Activated naive CD4-positive, alpha-beta T cell treated with anti-CD3 and anti-CD28 coated beads, Interleukin-2, amount 10 ng/mL, durations not matched to agents 7 days and 5 days (primary cell): Measurements from ENCODE around the gene RNF103.
"Not testable (repeated sequence)": the region's sequence is repeated elsewhere in the genome, so short reads cannot be mapped to it uniquely, and the experiment has no call there.

ENCODE experiments used
- CTCF ChIA-PET: fragments of 350-600 bp; sonication (Branson Sonifier 250); formaldehyde crosslinking; loops from one replicate; lab custom pipeline; 2021; ENCODE audit warnings: antibody characterized with exemption; lab: Charles Lee
- DNase-seq: peaks from one replicate; pipeline ENCODE4 v3.0.0-alpha.2; 2020
- H3K27ac Mint-ChIP-seq: one replicate; pipeline ENCODE4 v1.8.0; 2021; ENCODE audit warnings: mild to moderate bottlenecking, moderate library complexity, mixed read lengths
- H3K27me3 Mint-ChIP-seq: one replicate; pipeline ENCODE4 v1.8.0; 2021; ENCODE audit warnings: mild to moderate bottlenecking, mixed read lengths
- H3K36me3 Mint-ChIP-seq: one replicate; pipeline ENCODE4 v1.8.0; 2021; ENCODE audit warnings: mixed read lengths
- H3K4me1 Mint-ChIP-seq: one replicate; pipeline ENCODE4 v1.8.0; 2021; ENCODE audit warnings: mixed read lengths
- H3K4me3 Mint-ChIP-seq: one replicate; pipeline ENCODE4 v1.8.0; 2021; ENCODE audit warnings: mild to moderate bottlenecking, moderate library complexity, mixed read lengths
- H3K9me3 Mint-ChIP-seq: one replicate; pipeline ENCODE4 v1.8.0; 2021; ENCODE audit warnings: mixed read lengths

Gene RNF103, protein sequence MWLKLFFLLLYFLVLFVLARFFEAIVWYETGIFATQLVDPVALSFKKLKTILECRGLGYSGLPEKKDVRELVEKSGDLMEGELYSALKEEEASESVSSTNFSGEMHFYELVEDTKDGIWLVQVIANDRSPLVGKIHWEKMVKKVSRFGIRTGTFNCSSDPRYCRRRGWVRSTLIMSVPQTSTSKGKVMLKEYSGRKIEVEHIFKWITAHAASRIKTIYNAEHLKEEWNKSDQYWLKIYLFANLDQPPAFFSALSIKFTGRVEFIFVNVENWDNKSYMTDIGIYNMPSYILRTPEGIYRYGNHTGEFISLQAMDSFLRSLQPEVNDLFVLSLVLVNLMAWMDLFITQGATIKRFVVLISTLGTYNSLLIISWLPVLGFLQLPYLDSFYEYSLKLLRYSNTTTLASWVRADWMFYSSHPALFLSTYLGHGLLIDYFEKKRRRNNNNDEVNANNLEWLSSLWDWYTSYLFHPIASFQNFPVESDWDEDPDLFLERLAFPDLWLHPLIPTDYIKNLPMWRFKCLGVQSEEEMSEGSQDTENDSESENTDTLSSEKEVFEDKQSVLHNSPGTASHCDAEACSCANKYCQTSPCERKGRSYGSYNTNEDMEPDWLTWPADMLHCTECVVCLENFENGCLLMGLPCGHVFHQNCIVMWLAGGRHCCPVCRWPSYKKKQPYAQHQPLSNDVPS

GRCh38 chr2:86623494-86624266 lies at the start of gene RNF103:
TSS of gene RNF103 (minus strand) at chr2:86623865. CDS start at chr2:86622886, 979 bp downstream.
- H3K27me3 Mint-ChIP-seq, result peaks cover 29% of the 10 kb centered on the region
- peaks cover 26% of the 10 kb centered on the region for H3K4me1 Mint-ChIP-seq
- peak within 1 kb of the TSS; percentile 94 for H3K4me3 Mint-ChIP-seq
- H3K9me3 Mint-ChIP-seq, result no peaks in the 10 kb centered on the region
- H3K36me3 Mint-ChIP-seq, result peaks cover 14% of the 10 kb centered on the region
- DNase-seq, result peak; percentile 95
- H3K27ac Mint-ChIP-seq, result peak within 1 kb of the TSS; percentile 97
- CTCF ChIA-PET, result no interaction called here

- H3K27ac Mint-ChIP-seq, result no peak overlapping the region
- CTCF ChIA-PET, result no interaction called here
- no peak overlapping the region for H3K4me3 Mint-ChIP-seq
- H3K9me3 Mint-ChIP-seq, result peaks cover 4% of the 10 kb centered on the region
- H3K27me3 Mint-ChIP-seq, result peaks cover under 1% of the 10 kb centered on the region
- no peaks in the 10 kb centered on the region for H3K36me3 Mint-ChIP-seq
- no peaks in the 10 kb centered on the region for H3K4me1 Mint-ChIP-seq
- no peak for DNase-seq
Measured at GRCh38 chr2:86673011-86673410, 49.3 kb upstream of the RNF103 start.

DNA sequence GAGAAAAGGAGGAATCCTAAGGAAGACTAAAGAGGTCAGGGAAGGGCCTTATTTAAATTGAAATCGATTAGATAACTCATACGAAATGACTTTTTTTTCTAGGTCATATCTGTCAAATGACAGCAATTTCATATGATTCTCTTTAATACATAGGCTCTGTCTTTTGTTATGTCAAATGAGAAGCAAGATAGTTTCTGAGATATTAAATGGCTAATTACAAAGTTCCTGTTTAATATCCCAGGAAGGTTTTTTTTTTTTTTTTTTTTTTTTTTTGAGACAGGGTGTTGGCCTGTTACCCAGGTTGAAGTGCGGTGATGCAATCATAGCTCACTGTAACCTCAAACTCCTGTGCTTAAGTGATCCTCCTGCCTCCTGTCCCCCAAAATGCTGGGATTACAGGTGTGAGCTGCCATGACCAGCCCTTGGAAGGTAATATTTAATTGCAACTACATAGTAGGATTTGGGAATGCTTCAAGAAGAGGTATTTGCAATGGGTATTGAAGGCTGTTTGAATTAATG lies 48.4 kb upstream of the RNF103 start:
- CTCF ChIA-PET, result no interaction called here
- Mint-ChIP-seq H3K9me3 (peaks cover 7% of the 10 kb centered on the region), H3K27ac (no peak overlapping the region), H3K4me1 (no peaks in the 10 kb centered on the region), H3K36me3 (no peaks in the 10 kb centered on the region), H3K27me3 (peaks cover 3% of the 10 kb centered on the region), H3K4me3 (no peak overlapping the region)
- no peak for DNase-seq

DNA sequence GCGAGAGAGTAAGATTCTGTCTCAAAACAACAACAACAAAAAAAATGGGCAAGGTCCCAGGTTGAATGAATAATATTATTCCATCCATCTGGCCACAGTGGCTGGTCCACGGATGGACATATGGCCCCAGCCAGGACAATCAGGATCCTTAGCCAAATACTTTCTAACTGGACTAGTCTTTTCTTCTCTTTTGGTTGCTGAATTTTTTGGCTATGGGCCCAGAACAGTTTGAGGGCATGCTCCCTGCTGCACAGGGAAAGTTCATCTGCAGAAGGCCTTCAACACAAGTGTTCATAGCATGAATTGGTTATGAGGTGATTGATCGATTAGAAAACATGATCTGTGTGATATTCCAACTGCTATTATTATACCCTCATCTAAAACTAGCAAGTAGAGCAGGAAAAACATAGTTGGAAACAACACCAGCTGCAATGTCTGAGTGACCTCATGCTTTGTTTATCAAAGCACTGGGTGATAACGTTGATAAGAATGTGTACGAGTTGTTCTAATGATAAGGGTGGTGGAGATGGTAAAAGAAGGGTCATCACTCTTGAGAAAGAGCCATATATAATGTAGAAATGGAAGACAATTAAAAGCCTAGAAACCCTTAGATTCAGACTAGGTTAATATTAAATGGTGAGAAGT lies 47.8 kb upstream of the RNF103 start:
- Mint-ChIP-seq H3K36me3 (no peaks in the 10 kb centered on the region), H3K27ac (no peak overlapping the region), H3K4me1 (no peaks in the 10 kb centered on the region), H3K27me3 (peaks cover 3% of the 10 kb centered on the region), H3K9me3 (peaks cover 7% of the 10 kb centered on the region), H3K4me3 (no peak overlapping the region)
- no peak for DNase-seq
- CTCF ChIA-PET, result no interaction called here

GRCh38 chr2:86669323-86669722 lies 45.7 kb upstream of the RNF103 start:
- H3K27me3 Mint-ChIP-seq, H3K4me3 Mint-ChIP-seq, CTCF ChIA-PET, H3K4me1 Mint-ChIP-seq, DNase-seq, H3K36me3 Mint-ChIP-seq, H3K27ac Mint-ChIP-seq: not testable (repeated sequence)
- peaks cover 11% of the 10 kb centered on the region for H3K9me3 Mint-ChIP-seq

DNA sequence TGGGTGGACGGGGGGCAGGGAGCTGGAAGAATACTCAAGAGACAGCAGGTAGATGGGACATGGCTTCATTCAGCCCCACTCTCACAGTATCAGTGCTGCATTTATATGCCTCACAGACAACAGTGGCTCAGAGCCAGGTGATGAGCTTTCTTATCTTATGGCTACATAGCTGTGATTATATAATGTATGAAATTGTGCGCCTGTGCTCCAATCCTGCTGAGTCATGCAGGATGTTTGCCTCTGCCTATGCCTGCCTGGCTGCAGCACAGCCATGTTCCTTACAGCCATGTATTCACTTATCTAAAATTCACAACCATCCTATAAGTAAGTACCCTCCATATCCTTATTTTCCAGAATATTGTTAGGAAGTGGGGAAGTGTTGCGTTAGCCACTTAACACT lies 37.7 kb upstream of the RNF103 start:
- CTCF ChIA-PET, result no interaction called here
- H3K4me3 Mint-ChIP-seq, result no peak overlapping the region
- peaks cover 19% of the 10 kb centered on the region for H3K9me3 Mint-ChIP-seq
- no peaks in the 10 kb centered on the region for H3K27me3 Mint-ChIP-seq
- no peaks in the 10 kb centered on the region for H3K4me1 Mint-ChIP-seq
- H3K27ac Mint-ChIP-seq, result no peak overlapping the region
- DNase-seq, result no peak
- H3K36me3 Mint-ChIP-seq, result no peaks in the 10 kb centered on the region

DNA sequence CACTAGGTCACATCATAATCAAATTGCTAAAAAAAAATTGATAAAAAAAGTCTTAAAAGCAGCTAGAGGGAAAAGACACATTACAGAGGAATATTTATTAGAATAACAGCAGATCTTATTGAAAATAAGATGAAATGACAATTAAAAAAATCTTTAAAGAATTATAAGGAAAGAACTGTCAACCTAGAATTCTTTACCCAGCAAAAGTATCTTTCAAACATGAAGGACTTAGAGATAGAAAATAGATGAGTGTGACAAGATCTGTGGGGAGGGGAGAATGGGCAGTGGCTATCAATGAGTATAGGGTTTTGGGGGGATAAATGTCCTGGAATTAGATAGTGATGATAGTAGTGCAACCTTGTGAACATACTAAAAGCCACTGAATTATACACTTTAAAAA lies 26.5 kb upstream of the RNF103 start:
- no peak overlapping the region for H3K4me3 Mint-ChIP-seq
- H3K4me1 Mint-ChIP-seq, result no peaks in the 10 kb centered on the region
- CTCF ChIA-PET, result no interaction called here
- no peak for DNase-seq
- no peaks in the 10 kb centered on the region for H3K36me3 Mint-ChIP-seq
- peaks cover 7% of the 10 kb centered on the region for H3K9me3 Mint-ChIP-seq
- no peak overlapping the region for H3K27ac Mint-ChIP-seq
- H3K27me3 Mint-ChIP-seq, result peaks cover 8% of the 10 kb centered on the region

DNA sequence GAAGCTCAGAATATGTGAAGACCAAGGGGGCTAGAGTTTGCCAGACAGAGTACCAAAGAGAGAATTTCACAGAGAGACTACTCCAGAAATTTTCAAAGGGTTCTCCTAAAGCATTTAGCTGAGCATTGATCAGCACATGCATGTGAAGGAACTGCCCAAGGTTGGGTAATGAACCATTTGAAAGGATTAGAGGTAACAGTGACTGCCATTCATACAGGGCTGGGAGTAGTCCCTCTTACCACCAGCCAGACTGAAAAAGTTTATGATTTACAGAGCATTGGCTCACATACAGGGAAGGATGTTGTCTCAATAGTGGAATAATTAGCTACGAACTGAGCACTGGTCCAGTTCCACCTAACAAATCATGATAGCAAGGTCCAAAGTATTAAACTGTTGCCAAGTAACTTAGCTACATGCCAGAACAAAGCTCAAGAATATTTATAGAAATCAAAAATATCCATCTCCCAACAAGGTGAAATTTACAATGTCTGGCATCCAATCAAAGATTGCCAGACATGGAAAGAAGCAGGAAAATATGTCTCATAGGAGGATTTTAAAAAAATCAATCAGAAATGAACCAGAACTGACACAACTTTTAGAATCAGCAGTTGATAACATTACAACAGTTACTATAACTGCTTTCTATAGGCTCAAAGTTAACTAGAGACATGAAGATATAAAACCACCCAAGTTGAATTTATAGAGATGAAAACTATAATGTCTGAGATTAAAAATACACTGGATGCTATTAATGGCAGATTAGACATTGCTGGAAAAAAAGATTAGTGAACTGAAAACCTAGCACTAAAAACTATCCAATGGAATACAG lies 25.7 kb upstream of the RNF103 start:
- no peaks in the 10 kb centered on the region for H3K36me3 Mint-ChIP-seq
- DNase-seq, result no peak
- CTCF ChIA-PET, result interaction anchor here (0.7 kb wide), 1 partner anchor 75 kb away, joined by 3 read pairs; no protein-coding TSS in a partner anchor
- no peak overlapping the region for H3K27ac Mint-ChIP-seq
- H3K27me3 Mint-ChIP-seq, result peaks cover 8% of the 10 kb centered on the region
- no peaks in the 10 kb centered on the region for H3K4me1 Mint-ChIP-seq
- peaks cover 7% of the 10 kb centered on the region for H3K9me3 Mint-ChIP-seq
- no peak overlapping the region for H3K4me3 Mint-ChIP-seq

- Mint-ChIP-seq H3K36me3 (no peaks in the 10 kb centered on the region), H3K27me3 (peaks cover 11% of the 10 kb centered on the region), H3K9me3 (peaks cover 7% of the 10 kb centered on the region), H3K27ac (no peak overlapping the region), H3K4me3 (no peak overlapping the region), H3K4me1 (no peaks in the 10 kb centered on the region)
- DNase-seq, result no peak
- CTCF ChIA-PET, result interaction anchor here (0.7 kb wide), 1 partner anchor 74 kb away, joined by 3 read pairs; no protein-coding TSS in a partner anchor
Measured at GRCh38 chr2:86648681-86649080, 25.0 kb upstream of the RNF103 start.

DNA sequence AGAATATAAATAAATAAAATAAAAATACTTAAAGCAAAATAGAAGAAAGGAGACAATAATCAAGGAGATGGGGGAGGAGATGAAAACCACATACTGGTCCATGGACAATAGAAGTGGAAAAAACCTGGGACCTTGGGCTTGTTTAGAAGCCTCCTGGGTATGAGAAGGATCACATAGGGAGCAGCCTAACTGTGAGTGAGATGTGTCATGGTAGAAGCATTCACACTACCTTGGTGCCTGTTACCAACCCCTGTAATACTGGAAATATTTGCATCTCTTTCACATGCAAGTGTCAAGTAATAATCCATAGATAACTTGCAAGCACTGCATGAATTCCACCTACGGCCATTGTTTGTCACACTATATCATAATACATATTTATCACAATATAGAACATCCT lies 23.2 kb upstream of the RNF103 start:
- Mint-ChIP-seq H3K36me3 (no peaks in the 10 kb centered on the region), H3K27me3 (peaks cover 13% of the 10 kb centered on the region), H3K4me3 (no peak overlapping the region), H3K4me1 (no peaks in the 10 kb centered on the region), H3K9me3 (peaks cover 7% of the 10 kb centered on the region), H3K27ac (no peak overlapping the region)
- CTCF ChIA-PET, result no interaction called here
- DNase-seq, result no peak

GRCh38 chr2:86646329-86646728 lies 22.7 kb upstream of the RNF103 start:
- no peaks in the 10 kb centered on the region for H3K4me1 Mint-ChIP-seq
- CTCF ChIA-PET, result no interaction called here
- no peaks in the 10 kb centered on the region for H3K36me3 Mint-ChIP-seq
- peaks cover 7% of the 10 kb centered on the region for H3K9me3 Mint-ChIP-seq
- no peak overlapping the region for H3K4me3 Mint-ChIP-seq
- H3K27me3 Mint-ChIP-seq, result peaks cover 13% of the 10 kb centered on the region
- no peak overlapping the region for H3K27ac Mint-ChIP-seq
- no peak for DNase-seq

DNA sequence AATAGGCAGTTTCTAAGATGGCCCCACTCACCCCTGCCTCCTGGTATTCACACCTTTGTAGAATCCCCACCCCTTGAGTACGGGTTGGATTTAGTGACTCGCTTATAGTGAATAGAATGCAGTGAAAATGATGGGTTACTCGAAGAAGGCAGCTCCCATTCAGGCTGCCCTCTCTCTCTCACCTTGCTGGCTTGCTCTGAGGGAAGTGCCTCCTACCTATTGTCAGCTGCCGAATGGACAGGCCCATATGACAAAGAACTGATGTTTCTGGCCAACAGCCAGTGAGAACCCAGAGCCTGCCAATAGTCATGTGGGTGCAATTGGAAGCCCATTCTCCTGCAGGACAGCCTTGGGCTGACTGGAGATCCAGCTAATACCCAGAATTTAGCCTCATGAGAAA lies 22.1 kb upstream of the RNF103 start:
- CTCF ChIA-PET, result no interaction called here
- H3K36me3 Mint-ChIP-seq, result no peaks in the 10 kb centered on the region
- H3K4me1 Mint-ChIP-seq, result no peaks in the 10 kb centered on the region
- no peak for DNase-seq
- peaks cover 9% of the 10 kb centered on the region for H3K9me3 Mint-ChIP-seq
- peaks cover 13% of the 10 kb centered on the region for H3K27me3 Mint-ChIP-seq
- H3K27ac Mint-ChIP-seq, result no peak overlapping the region
- no peak overlapping the region for H3K4me3 Mint-ChIP-seq

- no peak for DNase-seq
- H3K27me3 Mint-ChIP-seq, result peaks cover 10% of the 10 kb centered on the region
- H3K27ac Mint-ChIP-seq, result no peak overlapping the region
- CTCF ChIA-PET, result no interaction called here
- no peak overlapping the region for H3K4me3 Mint-ChIP-seq
- H3K9me3 Mint-ChIP-seq, result peaks cover 4% of the 10 kb centered on the region
- no peaks in the 10 kb centered on the region for H3K4me1 Mint-ChIP-seq
- peaks cover 2% of the 10 kb centered on the region for H3K36me3 Mint-ChIP-seq
Measured at GRCh38 chr2:86638712-86639111, 15.0 kb upstream of the RNF103 start.
